PC-9 (cell line): ENCODE measurements around the gene MEMO1.

Source experiments
- CTCF ChIP-seq: fragments of 200-600 bp; sonication (generic); conservative IDR thresholded peaks from 2 replicates; pipeline ENCODE4 v1.6.1; 2017; ENCODE audit warnings: mixed run types, antibody characterized with exemption, mild to moderate bottlenecking, moderate library complexity
- EZH2 ChIP-seq: fragments of 200-600 bp; sonication (generic); IDR thresholded peaks from 2 replicates; pipeline ENCODE4 v1.8.0; 2017; ENCODE audit warnings: antibody characterized with exemption, low read depth

DNA sequence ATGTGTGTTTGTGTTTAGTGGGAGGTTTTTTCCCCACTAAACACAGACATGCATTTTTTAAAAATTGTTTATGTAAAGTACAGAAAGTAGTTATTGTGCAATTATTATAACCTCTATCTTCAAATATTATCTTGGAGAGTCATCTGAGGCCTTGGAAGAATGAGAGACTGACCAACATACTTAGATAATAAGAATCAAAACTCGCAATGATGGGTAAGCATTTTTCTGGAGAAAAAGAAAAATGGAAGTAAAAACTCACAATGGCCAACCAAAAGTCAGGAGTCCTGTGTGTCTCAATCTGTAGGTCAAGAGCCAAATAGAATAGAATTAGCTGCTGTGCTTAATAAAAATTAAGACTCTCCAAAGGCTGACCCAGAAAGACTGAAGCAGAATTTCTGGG, 43.0 kb downstream of the MEMO1 start:
- TF ChIP-seq CTCF (no peak), EZH2 (no peak)
